NCI-H82 treated with DMSO at 0.1 percent for 48 hours (cell line): ENCODE results near the gene TNFSF4.

Source experiments
- DNase-seq: peaks from one replicate; lab custom pipeline; 2025; ENCODE audit not compliant: unreplicated experiment; lab: John Stamatoyannopoulos, UW

Gene TNFSF4

DNA sequence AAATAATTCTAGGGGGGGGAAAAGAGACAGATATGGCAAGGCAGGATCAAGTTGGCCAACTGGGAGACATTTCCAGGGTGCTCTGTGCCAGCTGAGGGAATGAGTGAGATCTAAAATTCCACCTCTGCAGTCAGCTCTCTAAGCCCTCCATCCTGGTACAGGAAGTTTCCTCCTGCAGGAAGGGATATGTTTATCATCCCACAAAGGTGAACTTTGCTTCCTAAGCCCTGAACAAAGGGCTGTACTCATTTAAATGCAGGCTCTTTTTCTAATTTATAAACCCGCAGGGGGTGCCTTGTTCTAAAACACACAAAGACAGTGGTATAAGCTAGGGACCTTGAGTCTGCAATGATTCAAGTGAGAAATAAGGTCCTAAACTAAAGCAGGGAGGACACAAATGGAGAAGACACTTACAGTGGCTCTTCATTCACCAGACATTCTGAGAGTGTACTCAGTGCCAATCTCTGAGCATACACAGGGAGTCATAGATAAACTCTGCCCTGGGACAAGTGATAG lies 3.6 kb upstream of the TNFSF4 start:
- no peak for DNase-seq

DNA sequence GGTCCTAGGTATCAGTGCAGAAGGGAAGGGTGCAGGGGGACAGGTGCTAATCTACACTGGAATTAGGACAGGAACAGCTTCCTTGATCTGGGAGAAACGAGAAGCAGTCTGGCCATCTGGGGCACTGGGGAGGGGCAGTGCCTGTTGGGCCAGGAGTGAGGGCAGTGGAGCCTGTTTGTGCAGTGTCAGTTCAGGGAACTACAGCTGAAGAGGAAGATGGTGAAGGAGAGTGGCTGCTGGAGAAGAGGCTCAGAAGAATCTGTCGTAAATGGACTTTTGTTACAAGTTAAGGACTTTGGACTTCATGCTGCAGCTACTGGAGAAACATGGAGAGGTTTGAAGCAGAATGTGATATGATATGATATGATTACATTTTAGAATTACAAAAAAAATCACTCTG lies 3.2 kb upstream of the TNFSF4 start:
- DNase-seq: no peak

DNA sequence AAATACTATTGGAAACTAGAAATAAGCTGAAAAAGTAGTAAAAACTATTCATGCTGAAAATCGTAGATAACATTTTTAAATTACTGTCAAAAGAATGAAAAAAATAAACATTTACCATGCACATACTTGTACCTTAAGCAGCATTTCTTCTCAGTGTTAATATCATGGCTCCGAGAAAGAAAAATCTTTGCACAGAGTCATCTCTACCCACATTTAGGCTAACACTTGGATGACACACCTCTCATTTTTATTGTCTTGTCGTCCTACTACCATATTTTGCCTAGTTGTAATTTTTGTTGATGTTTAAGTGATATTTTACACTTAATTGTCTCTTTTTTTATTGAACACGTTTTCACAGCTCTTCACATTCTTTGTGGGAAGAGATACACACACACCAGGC lies 1.7 kb upstream of the TNFSF4 start:
- no peak for DNase-seq

DNA sequence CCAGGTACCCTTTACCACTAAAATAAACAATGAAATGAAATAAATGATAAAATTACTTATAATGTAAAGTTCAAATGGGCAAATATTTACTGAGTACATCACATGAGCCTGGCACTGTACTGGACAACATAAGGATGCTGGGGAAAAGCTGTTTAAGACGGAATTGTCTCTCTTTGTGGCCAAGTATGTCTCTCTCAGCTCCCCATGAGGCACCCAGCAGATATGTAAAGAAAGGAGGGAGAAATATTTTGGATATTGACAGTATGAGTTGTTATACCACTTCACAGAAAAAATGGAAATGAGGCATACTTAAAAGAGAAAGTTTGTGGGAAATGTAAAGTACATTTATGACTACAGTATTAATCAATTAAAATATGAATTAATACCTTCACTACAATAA lies 1.0 kb upstream of the TNFSF4 start:
- DNase-seq: no peak

DNA sequence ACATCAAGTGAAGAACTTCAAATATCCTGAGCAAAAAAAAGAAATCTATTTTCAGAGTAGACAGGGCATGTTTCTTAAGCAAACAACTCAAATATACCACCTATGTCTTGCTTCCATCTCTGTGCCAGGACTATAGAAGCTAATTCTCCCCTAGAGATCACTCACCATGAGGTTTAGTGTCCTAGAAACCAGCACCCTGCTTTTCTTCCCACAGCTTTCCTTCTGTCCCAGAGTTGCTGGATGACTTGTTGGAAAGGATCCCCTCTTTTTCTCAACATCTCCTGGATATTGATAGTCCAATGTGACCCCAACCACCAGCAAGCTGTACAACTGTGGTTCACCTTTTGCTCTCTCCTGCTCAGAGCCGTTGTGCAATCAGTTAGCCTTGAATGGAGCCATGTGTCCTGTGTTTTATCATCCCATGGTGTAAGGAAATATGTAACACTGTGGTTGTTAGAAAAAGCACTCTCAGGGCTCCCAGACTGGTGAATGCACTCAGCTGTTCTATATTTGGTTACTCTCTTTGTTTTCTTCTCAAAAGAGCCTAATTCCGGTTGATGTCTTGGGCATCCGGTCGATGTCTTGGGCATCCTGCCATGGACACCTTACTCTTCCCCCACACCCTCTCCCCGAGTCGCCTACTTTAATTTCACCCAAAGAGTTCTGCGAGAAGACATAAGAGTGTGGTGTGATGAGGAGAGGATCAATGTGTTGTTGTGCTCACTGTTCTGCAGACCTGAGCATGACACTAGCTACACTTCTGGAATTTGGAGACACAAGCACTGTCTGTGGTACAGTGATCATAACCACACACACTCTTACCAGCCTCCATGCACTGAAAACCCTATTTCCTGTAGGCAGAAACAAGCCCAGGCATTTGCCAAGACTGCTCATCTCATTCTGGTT lies 1.7 kb downstream of the TNFSF4 start:
- DNase-seq: no peak

DNA sequence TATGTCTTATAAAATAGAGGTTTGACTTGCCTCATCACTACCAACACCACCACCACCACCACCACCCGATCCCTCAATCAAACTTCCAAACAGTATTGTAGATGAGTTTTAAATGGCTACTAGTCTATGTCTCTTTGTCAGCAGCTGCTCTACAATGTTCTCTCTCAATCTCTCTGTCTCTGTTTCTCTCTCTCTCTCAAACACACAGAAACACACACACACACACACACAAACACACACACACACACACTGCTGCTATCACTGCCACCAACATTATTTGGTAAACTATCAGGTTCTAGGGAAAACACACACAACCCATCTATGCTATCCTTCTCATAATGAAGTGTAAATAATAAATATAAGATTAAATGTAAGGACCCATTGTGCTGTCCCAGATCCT lies 2.4 kb downstream of the TNFSF4 start:
- no peak for DNase-seq

DNA sequence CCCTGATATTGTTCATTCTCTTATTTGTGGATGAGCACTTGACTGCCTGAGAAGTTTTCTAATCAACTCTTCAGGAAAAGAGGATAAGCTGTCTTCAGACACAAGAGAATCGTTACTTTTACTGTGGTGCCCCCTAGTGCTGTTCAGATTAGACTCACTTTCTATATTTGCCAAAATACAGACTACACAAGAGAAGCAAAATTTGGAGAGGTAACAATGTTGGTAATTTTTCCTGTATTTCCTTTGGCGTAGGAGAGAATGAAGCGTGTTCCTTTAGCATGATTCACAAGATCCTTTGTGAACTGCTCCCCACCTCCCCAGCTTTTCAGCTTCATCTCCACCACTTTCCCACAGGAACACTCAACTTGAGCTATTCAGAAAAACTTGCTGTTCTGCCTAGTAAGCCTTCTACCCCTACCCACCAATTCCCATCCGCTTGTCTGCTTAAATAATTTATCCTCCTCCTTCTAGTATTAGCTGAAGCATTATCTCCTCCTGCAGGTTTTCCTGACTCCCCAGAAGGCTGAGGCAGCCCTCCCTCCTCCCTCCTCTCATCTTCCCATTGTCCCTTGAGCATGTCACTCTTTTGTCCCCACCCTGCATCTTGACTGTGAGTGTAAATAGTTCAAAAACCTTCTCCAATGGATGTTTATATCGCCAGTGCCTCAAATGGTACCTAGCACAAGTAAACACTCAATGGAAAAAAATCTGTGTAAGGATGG lies 4.5 kb downstream of the TNFSF4 start:
- peak; percentile 9 for DNase-seq

DNA sequence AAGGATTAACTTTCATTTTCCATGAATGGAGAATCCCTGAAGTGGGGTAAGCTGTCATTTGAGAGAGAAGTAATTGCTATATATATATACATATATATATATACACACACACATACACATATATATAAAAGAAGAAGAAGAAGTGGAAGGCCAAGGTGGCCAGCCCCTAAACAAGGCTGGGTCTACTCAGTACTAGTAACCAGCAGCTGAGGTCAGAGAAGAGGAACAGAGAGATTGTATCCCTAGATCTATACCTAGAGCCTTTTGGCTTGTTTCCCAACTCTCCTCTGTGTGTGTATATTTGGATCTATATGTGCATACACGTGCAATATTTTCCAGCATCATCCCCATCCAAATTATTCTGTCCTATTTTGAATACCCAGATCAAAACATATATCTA lies 5.2 kb downstream of the TNFSF4 start:
- DNase-seq: no peak

DNA sequence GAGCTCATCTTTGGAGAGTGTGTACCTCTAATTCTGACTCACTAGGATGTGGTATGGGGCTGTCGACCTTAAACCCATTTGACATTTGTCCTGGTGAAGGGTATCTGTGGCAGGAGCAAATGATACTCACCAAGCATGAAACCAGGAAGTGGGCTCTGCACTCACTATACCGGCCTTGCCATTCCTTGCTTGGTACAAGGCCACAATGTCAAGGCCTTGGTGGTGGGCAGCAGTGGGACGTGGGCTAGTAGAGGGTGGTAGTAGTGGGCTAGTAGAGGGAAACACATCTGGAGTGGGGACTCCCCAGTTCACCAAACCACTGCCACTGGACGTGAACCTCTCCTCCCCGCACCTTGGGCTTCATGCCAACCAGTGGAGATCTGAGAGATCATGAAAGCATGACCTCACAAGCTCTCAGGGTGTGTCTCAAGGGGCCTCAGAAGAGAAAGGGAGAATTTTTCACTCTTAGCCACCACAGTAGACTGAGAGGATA lies 11.5 kb downstream of the TNFSF4 start:
- DNase-seq: no peak

DNA sequence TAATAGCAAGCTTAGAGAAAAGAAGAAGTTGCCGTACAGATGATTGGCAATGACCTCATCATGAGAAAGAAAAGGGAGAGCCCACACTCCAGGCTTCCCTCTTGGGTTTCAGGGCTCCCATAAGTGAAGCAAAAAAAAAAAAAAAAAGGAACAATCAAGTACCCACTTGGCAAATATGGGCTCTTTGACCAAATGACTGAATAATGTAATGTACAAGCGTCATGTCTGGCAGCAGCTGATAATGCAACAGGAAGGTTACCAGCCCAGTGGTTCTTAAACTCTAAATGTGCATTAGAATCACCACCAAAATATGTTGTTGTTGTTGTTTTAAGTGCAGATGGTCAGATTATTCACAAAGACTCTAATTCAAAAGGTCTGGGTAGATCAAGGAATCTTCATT lies 13.5 kb downstream of the TNFSF4 start:
- no peak for DNase-seq

DNA sequence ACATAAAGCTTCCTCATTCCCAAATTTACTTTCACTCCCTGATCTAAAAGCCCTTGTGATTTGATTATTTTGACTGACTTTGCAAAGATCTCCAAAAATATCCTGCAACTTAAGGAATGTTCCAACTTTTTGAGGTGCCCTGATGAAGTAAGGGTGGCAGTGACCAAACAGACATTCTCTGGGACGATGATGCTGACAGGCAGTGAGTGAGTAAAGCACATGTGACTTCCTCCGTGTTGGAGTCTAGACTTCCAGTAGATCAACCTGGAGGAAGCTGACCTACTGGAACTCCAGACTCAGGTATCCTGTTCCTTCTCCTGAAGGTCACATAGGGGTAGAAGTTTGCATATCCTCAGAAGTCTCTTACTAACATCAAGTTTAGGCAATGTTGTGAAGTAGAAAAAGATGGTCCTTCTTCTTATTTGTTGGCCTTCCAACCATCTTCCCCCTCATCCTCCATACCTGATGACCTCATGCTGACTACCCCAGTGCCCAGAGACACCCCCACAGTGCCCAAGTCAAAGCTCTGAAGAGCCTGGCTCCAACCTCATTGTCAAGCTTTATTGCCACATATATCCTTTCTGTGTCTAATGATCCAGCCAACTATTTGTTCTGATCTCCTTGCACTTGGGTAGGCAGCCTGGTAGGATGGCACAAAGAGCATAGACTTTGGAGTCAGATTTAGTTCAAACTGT lies 16.0 kb downstream of the TNFSF4 start:
- no peak for DNase-seq

DNA sequence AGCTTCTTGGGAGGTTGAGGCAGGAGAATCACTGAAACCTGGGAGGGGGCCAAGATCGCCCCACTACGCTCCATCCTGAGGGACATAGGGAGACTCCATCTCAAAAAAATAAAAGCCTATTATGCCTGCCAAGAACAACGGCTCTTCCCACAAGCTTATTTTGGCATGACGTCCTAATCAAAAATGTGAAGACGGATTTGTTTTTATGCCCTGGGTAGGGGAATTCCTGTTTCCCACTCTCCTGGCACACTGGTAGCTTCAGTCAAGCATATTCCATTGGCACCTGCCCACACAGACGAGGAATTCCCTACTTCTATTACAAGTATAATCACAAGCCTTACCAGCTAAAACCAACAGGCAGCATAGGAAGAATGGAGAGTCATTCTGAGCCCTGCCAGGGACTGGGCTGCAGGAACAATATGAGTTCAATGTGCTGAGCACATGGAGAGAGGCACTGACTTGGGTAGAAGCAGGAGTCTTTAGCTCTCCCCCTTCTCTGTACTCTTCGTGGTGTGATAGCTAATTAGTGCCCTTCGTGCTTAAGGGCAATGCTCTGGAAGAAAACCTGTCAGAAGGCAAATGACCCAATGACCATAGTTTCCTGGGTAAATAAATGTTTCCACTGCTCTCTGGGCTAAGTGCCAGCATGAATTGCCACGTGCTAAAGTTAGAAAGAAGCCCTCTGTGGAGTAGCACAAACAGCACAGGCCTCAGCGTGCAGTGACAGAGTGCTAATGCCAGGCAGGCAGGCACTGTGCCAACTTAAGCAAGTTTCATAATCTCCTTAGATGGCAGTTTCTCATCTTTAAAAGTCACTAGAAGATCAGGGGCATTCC lies 16.8 kb downstream of the TNFSF4 start:
- no peak for DNase-seq

DNA sequence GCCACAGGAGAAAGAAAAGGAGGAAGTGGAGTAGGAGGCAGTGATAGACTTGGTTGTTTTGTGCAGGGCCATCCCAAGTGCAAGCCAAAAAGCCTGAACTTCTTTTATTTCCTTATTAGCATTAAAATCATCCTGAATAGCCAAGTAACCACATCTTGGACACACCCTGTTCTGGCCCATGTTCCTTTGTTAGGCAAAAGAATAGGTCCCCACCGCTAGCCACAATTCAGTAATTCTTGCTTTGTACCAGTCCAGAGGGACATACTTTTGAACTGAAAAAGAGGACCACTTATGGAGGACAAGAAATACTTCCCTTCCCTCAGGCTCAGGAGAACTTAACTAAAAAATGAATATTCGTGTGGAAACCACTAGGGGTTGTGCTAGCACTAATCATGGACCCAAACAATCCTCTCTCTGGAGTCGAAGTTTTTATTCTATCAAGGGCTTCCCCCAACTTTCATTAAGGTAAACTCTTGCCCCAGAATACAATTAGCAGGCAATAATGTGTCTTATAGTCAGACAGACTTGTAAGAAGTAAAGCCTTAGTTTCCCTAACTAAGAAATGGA lies 19.4 kb downstream of the TNFSF4 start:
- DNase-seq: no peak

DNA sequence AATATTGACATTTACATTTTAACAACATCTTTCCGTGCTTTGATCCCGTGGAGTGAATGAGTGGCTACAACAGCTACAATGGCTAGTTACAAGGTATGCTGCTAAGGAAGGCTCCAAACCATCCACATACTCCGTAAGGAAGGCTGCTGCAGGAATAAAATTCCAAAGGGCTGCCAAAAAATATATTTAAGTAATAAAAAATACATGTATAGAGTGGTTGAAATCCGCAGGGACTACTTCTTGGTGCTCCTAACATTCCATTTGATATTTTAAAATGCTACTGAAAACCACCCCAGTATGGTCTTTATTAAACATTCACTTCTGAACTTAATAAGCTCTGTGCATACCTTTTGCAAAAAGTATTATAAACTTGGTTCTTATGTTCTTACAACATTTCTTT lies 25.3 kb downstream of the TNFSF4 start:
- DNase-seq: no peak

DNA sequence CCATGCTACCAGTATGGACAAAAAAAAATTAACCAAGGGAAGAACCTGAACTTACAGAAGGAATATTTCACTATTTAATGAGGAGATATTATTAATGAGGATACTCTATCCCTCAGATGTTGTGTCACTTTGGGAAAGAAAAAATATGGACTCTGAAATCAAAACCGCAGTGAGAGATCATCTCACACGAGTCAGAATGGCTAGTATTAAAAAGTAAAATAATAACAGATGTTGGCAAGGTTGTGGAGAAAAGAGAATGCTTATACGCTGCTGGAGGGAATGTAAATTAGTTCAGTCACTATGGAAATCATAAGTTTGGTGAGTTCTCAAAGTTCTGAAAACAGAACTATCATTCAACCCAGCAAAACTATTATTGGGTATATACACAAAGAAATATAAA lies 30.9 kb downstream of the TNFSF4 start:
- no peak for DNase-seq

DNA sequence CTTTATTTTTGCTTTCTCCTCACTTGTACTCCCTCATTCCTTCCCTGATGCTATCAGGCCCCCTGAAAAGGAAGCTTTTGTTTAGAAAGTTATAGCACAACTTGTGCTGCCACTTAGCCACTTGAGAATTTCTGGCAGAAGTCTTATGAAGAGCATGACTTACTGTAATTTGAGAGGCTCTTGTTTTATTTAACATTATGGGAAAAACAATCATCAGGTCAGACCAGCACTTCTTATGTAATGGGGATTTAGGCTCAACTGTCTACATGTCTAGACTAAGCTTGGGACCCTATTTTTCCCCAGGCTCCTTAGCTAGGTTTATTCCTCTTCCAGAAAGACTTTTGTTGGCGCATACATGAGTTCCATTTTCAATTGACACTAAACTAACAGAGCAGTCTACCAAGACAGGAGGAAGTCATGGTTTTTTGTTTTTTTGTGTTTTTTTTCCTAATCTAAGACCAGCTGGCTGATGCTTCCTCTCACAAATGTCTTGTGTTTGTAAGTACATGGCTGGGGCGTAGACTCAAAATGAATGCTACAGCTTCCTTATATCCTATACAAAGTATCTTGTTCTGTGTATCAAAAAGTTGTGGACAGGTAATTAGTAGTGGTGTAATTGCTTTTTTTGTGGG lies 31.5 kb downstream of the TNFSF4 start:
- no peak for DNase-seq

DNA sequence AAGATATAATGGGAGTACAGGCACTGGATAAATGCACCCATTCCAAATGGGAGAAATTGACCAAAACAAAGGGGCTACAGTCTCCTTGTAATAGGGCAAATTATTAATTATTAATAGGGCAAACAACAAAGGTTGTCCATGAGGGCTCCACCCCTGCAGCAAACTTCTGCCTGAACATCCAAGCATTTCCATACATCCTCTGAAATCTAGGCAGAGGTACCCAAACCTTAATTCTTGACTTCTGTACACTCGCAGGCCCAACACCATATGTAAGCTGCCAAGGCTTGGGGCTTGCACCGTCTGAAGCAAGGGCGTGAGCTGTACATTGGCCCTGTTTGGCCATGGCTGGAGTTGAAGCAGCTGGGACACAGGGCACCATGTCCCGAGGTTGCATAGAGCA lies 33.7 kb downstream of the TNFSF4 start:
- DNase-seq: no peak

DNA sequence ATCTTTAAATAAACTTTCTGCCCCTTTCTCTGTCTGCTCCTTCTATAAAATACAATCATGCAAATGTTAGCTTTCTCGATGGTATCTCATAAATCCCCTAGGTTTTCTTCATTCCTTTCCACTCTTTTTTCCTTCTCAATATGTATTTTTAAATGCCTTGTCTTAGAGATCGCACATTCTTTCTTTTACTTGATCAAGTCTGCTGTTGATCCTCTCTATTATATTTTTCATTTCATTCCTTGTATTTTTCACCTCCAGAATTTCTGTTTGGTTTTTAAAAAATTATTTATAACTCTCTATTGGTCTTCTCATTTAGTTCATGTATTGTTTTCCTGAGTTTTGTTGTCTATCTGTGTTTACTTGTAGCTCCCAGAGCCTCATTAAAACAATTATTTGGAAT lies 36.0 kb downstream of the TNFSF4 start:
- no peak for DNase-seq

DNA sequence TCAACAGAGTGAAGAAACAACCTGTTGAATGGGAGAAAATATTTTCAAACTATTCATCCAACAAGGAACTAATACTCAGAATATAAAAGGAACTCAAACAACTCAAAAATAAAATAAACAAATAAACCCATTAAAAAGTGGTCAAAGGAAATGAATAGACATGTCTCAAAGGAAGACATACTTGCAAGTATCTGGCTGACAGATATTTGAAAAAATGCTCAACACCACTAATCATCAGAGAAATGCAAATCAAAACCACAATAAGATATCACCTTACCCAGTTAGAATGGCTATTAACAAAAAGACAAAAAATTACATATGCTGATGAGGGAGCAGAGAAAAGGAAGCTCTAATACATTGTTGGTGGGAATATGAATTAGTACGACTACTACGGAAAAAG lies 38.2 kb downstream of the TNFSF4 start:
- DNase-seq: no peak

DNA sequence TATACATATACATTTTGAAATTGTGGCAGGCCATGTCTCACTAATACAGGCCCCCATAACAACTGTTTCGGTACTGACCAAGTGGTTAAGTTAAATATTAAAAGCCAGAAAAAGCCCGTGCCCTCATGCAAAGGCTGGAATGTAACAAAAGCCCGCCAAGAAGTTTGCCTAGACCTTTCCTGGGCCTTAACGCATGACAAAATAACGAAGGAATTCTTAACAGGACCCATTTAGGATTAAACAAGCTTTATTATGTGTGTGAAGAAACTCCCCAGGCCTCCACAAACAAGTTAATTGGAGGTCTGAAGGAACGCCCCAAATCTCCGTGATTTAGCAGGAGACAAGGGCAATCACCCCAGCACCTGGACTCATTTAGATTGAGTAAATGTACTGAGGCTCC lies 42.4 kb downstream of the TNFSF4 start:
- no peak for DNase-seq
